Urothelium cell line (cell line): ENCODE measurements around the gene ANKRD11.
"Not testable (repeated sequence)": the region's sequence is repeated elsewhere in the genome, so short reads cannot be mapped to it uniquely, and the experiment has no call there.

Experiments
- DNase-seq: peaks from one replicate; pipeline ENCODE4 v3.0.0; 2011; ENCODE audit warnings: low spot score, mixed read lengths
- FAIRE-seq: peaks from 2 replicates; lab custom pipeline; 2011; peaks lifted over from hg19 to GRCh38; lab: Jason Lieb, UNC

ANKRD11 gene

DNA sequence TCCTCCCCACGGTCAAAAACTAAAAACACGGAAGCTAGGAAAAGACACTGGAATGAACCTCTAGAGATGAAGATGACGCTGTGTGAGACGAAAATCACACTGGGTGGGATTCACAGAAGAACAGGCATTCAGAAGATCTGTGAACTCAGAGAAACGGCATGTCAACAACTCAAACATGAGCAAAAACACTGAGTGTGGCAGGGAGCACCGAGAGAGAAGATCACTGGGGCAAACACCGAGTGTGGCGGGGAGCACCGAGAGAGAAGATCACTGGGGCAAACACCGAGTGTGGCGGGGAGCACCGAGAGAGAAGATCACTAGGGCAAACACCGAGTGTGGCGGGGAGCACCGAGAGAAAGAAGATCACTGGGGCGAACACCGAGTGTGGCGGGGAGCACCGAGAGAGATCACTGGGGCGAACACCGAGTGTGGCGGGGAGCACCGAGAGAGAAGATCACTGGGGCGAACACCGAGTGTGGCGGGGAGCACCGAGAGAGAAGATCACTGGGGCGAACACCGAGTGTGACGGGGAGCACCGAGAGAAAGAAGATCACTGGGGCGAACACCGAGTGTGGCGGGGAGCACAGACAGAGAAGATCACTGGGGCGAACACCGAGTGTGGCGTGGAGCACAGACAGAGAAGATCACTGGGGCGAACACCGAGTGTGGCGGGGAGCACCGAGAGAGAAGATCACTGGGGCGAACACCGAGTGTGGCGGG lies 100.7 kb downstream of the ANKRD11 start:
- FAIRE-seq, DNase-seq: not testable (repeated sequence)

DNA sequence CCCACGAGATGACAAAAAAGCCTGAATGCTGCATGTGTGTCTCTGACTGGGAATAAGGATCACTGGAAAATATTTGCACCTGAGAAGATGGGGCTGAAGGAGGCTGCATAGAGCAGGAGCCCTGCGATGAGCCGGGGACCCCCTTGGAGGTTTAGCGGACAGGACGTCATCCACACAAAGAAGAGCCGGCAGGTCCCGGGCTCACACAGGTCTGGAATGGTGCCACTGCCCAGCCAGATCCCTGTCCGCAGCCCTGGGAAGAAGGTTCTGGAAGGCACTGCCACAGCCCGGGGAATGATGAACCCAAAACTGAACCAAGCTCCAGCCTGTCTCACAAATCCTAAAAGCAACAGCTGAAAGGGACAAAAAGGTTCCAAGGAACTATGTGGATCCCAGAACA lies 101.8 kb downstream of the ANKRD11 start:
- FAIRE-seq (no peak), DNase-seq (no peak)

DNA sequence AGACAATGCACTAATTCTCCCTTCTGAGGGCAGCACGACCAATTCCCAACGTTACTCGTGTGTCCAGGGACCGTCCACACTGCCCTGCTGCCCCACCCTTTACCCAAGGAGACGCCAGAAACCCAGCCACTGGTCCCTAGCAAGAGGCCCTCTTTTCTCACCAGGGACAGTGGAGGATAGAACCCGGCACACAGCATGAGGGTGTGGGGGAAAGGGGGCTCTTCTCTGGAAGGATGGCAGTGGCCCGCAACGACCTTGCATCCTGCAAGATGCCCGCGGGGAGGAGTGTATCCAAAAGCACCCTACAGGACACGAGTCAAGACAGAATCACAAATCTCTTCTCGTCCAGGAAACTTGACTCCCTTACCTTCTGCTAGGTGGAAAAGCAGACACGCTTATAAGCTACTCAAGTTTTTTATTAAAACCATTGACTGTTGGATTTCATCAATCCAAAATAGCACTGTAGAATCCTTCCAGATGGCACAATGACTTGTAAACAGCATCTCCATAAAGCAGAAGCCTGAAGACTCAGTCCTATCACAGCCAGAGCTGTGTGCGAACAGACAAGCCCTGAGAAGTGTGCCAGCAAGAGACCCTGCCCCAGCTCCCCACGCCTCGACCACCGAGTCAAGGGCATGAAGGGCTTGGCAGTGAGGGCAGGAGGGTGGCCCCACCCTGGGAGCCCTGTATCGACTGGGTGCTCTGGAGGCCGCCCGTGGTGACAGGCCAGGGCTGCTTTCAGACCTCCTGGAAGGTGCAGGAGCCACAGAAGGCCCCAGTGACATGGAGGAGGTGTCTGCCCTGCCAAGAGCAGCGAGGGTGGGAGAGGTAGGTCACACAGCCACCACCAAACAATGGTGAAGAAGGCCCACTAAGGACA lies 103.8 kb downstream of the ANKRD11 start:
- FAIRE-seq, result no peak
- no peak for DNase-seq

DNA sequence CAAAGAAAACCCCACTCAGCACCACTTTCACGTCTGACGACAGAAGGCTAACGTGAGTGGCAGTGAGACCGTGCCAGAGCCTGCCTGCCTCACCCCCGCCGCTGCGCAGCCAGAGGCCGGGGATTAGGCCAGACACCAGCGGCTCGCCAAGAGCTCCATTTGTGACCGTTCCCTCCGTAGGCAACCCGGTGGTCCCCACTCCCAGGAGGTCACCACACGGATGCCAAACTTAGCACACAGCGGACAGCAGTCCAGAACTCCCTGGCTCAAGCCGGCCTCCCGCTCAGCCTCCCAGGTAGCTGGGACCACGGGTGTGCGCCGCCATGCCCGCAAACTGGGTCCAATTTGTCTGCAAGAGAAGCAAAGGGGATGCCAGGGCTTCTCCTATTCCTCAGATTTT lies 104.6 kb downstream of the ANKRD11 start:
- DNase-seq, result no peak
- FAIRE-seq, result no peak

DNA sequence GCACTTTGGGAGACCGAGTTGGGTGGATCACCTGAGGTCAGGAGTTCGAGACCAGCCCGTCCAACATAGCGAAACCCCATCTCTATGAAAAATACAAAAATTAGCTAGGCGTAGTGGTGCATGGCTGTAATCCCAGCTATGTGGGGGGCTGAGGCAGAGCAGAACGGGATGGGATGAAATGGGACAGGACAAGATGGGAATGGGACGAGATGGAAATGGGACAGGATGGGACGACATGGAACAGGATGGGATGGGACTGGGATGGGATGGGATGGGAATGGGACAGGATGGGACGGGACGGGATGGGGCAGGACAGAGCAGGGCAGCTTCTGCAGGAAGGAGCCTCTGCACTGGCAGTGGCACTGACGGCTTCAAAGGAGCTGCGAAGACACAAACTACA lies 106.1 kb downstream of the ANKRD11 start:
- FAIRE-seq (no peak), DNase-seq (no peak)

DNA sequence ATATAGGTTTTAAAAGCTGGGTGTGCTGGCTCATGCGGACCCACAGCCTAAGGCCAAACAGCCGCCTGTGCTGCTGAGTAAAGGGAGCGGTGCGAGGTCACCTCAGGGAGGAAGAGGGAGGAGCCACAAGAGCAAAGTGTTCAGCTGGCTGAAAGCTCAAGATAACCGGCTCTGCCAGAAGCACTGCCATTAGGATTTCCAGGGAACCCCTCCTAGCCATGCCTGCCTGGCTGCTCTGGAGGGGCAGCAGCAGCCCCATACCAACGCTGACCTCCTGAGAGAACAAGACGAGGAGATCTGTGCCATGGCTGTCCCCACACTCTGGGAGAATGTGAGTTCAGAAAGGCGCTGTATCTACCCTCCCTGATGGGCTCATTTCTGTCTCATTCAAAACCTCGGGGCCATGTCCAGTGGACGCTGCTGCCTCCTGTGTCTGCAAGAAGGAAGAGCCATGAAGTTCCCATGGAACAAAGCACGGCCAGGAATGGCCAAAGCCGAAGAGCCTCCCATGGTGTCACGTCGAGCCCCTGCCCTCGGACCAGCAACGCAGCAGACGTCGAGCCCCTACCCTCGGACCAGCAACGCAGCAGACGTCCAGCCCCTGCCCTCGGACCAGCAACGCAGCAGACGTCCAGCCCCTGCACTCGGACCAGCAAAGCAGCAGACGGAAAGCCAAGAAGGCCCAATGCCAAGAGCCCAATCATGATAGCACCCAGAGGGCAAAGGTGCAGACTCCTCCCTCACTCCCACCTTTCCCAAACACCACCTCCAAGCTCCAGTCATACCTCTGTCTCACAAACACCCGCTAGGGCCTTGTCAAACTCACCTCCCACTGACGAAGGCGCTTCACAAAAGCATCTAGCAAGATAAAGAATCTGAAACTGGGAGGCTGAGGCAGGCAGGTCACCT lies 107.0 kb downstream of the ANKRD11 start:
- no peak for FAIRE-seq
- no peak for DNase-seq

DNA sequence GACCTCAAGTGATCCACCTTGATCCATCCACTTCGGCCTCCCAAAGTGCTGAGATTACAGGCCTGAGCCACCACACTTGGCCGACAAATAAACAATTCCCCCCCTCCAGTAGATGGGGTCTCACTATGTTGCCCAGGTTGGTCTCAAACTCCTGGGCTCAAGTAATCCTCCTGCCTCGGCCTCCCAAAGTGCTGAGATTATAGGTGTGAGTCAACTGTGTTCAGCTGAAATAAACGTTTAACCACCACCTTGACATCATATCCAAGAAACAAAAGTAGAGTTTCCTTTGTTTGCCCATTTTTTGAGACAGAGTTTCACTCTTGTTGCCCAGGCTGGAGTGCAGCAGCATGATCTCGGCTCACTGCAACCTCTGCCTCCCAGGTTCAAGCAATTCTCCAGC lies 107.8 kb downstream of the ANKRD11 start:
- not testable (repeated sequence) for DNase-seq, FAIRE-seq

DNA sequence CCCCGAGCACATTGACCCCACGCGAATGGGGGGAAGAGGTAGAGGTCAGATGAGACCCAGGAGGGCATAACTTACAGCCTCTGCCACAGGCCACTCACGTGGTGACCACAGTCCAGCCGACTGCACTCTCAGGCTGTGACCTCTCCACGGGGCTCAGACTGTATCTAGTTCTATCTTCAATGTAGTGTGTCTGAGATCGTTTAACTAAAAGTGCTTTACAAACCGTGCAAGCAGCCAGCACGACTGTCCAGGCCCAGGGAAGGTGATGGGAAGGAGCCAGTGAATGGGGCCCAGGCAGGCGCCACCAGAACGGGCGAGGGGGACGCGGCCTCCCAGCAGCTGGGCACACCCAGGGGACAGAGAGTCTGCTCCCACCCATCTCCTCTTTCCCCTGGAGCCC lies 108.6 kb downstream of the ANKRD11 start:
- no peak for DNase-seq
- FAIRE-seq, result no peak

DNA sequence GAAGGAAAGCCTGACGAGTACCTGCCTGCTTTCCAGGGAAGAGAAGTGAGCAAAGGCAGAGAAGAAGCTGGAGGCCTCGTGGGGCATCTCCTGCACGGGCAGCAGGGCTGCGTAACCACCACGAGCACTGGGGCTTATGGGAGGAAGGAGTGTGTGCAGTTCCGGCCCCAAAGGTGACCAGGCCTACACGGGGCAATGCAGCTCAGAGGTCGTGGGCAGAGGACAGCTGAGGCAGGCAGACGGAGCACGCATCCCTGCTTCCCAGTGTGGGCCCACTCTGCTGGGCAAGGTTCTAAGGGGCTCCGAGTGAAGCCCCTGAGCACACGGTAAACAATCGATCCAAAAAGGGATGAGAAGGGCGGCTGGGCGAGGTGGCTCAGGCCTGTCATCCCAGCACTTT lies 109.7 kb downstream of the ANKRD11 start:
- FAIRE-seq (no peak), DNase-seq (no peak)

DNA sequence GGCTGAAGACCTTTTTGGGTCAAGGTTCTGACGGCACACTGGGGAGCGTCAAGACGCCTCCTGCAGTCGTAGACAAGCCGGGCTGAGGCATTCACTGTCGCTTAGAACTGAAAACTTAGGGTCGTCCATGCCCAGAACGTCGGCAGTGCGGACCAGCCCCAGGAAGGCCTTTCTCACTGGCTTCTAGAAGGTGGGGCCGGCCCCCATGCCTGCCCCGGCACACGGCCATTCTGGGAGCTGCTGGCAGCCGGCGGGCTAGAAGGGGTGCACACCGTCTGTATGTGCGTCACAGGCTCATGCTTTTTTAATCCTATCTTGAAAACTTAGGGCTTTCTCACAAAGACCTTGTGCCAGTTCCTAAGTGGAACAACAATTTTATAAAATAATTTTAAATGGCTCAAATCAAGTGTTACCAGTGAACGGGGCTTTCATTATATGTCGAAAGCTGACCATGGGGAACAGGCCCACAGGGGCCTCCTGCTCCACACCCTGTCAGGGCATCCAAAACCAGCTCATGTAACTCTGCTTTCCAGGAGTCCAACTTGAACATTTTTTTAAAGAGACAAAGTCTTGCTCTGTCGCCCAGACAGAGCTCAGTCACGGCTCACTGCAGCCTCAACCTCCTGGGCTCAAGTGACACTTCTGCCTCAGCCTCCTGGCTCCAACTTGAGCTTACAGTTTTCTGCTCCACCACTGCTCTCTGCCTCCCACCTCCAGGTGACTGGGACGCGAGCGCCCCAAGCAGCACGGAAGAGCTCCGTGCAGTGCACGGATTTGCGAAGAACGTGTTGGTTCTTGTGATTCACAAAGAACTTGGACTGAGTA lies 111.2 kb downstream of the ANKRD11 start:
- DNase-seq (no peak), FAIRE-seq (no peak)

DNA sequence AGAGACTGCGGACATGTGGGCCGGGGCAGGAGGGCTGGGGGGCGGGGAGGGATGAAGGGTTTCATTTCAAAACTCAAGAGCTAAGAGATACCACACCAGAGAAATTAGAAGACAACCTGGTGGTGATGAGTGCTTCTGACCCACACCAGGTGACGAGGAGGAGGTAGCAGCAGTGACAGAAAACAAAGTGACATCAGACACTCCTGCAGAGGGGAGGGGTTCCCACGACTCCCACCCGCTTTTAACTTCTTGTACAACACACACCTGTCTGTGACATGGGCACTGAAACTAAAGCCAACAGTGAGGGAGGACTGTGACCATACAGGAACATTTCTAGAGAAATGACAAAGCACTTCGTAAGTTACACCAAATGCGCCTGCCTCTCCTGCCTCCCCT lies 112.9 kb downstream of the ANKRD11 start:
- FAIRE-seq, result no peak
- no peak for DNase-seq

DNA sequence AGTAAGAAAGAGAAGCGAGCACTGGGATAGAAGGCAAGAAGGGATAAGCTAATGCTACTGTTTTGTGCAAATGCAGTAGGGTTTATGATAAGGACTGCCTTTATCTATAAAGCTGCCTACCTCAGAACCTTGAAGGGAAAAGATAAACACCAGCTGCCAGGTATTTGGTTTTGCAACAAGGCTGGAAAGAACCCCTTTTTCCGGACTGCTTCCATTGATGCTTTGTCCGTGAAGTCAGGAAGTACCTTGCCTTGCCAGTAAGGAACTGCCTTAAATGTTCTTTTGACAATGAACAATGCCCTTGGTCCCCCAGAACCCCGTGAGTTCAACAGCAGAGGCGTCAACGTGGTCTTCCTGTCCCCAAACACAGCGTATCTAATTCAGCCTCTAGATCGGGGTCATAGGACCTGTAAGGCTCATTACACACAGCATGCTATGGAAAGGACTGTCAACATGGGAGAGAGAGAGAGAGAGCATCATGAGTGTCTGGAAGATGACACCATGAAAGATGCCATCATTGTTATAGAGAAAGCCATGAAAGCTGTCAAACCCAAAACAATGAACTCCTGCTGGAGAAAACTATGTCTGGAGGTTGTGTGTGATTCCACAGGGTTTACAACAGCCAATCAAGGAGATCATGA lies 113.4 kb downstream of the ANKRD11 start:
- DNase-seq, result no peak
- no peak for FAIRE-seq

DNA sequence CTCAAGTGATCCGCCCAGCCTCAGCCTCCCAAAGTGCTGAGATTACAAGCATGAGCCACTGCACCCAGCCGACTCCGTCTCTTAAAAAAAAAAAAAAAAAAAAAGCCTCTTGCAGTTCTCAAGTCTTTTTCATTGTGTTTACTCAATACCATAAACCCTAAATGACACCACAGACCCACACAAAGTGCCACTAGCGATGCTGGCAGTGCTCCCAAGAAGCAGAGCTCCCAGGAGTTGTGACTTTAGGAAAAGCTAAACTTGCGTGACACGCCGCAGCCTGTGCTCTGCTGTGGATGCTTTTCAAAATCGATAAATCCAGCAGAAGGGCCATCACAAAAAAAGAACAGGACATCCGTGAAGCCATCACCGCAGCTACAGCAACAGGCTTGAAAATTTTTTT lies 114.7 kb downstream of the ANKRD11 start:
- DNase-seq, result no peak
- no peak for FAIRE-seq

DNA sequence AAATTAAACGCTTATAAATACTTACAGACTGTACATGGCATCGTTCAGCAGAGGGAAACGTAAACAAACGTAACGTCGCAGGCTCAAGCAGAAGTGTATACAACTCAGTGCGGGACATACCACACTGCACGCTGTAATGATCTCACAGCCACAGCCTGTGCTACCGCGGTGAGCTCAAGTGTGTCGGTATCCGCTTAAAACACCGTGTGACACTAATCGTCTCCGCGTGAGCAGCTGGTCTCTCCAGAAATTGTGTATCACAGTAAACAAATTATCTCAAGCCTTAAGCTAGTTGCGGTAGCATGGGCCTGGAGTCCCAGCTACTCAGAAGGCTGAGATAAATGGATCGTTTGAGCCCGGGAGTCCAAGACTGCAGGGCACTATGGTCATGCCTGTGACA lies 115.3 kb downstream of the ANKRD11 start:
- FAIRE-seq (no peak), DNase-seq (no peak)

DNA sequence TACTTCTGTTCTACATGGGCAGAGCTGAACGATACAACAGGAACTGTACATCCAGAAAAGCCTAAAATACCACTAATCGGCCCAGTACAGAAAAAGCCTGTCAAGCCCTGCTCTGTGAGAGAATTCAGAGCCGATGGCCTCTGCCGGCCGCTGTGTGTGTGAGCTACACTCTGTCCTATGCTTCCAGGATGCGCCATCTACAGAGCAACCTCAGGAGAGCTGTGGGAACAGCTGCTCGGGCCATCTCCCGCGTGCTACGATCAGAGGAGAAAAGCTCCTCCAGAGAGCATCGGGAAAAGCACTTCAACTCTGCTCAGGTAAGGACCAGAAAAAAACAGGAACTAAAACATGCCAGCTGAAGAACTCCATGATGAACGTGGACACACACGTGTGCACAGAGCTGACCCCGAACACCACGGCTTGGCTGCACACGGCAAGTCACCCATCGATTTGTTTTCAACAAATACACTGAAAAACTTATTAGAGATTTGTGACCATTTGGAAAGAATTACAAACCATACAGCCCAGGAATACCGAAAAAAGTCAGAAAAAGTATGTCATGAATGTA lies 115.9 kb downstream of the ANKRD11 start:
- FAIRE-seq (no peak), DNase-seq (no peak)

DNA sequence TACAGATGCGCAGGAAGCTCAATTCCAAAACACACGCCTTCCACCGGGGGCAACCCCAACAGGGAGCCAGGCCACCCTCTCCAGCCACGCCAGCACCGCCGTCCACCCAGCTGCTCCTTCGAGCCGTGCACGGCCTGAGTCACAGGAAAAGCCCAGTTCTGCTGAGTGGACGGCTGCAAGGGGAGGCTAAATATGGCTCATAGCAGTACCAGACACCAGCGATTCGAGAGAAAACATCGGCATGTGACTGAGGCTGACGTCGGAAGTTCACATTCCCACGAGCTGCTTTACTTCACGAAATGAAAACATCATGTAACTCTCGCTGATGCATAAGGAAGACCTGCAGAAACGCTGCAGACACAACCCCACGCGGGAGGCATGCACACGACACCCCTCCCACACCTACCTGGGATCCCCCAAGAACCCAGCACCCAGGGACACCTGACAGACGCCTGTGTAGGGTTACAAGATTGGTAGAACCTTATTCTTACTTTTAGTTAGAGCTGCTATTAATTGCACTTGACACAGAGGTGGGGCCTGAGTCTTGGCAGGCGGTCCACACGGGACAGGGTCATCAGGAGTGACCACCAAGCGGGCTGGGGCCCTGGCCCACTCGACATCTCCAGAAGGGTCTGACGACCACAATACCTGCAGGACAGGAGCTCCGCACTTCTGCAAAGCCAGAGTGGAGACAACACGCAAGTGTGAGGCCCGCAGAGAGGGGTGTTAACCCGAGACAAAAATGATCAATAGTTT lies 116.8 kb downstream of the ANKRD11 start:
- no peak for DNase-seq
- no peak for FAIRE-seq

DNA sequence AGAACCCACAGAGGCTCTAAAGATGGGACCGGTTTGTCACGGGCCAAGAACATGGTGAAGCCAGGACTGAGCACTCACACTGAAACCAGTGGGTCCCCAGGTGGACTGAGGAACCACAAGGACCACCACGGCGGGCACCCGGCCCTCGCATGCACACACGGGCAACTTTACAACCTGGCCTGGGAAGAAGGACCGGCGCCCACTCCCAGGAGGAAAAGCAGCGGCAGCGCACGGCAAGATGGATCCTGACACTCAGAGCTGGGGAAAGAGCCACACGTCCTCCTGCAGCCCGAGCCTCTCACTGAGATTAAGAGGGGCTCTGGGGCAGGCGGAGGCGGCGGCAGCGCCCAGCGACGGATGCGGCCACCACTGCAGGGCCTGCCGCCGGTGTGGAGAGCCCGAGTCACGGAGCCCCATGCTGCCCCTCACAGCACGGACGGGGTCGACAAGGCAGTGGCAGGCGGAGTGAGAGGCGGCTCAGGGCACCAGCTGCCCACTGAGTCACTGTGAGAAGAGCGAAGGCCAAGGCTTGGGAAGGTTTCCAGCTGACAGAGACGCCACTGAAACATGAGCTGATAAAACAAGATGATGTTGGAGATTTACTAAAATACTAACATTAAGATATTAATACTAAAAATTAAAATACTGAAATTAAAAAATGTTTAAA lies 118.3 kb downstream of the ANKRD11 start:
- DNase-seq, result no peak
- no peak for FAIRE-seq

DNA sequence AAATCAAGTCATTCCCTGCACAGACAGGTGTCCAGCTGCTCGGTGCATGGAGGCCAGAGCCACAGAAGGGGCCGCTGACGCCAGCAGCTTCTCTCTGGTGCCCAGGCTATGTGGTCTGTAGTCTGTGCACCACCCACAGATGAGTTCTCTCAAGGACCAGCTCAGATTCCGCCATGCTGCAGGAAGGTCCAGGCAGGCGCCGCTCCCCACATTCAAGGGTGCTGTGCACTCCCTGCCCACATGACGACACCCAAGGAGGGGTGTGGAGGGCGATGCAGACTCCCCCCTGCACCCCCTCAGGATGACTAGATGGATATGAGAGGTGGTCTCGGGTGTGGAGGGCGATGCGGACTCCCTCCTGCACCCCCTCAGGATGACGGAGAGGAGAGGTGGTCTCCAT lies 119.0 kb downstream of the ANKRD11 start:
- DNase-seq (no peak), FAIRE-seq (no peak)
